Measurements from ENCODE around the gene THAP7. TPM values are rescaled to one million over a fixed set of nuclear protein-coding genes. Genes with fewer than 3 reads are reported as not detected.

Gene THAP7
- total and polyA plus RNA-seq, 9 of the 15 experiments (the other 6 are each of a cell fraction or from before 2014, with no cell fraction given): 7.9 to 263 (median 84.1) TPM

GRCh38 chr22:20953668-20954500 is 48.0 kb downstream of the THAP7 start (continued):
- TF ChIP-seq ID3 (CRISPR knock-in tag; IDR thresholded peaks at IDR 0.05): peak; percentile 64; the same call in 1 of the 2 replicates
- no peak; the same call in 1 of the 2 replicates for TF ChIP-seq ID3 (tag; IDR thresholded peaks at IDR 0.05)
- TF ChIP-seq EZH2 (IDR thresholded peaks at IDR 0.05; ENCODE audit: borderline replicate concordance, low read depth, low read length): no peak
- TF ChIP-seq DLX4 (CRISPR knock-in tag; IDR thresholded peaks at IDR 0.05): no peak
- TF ChIP-seq RREB1 (CRISPR knock-in tag; IDR thresholded peaks at IDR 0.05): no peak
- TF ChIP-seq ZNF165 (CRISPR knock-in tag; IDR thresholded peaks at IDR 0.05; ENCODE audit: borderline replicate concordance): no peak
- TF ChIP-seq PRDM10 (IDR thresholded peaks at IDR 0.05; ENCODE audit: partially characterized antibody): no peak
- no peak for TF ChIP-seq SREBF2 (CRISPR knock-in tag; IDR thresholded peaks at IDR 0.05)
- TF ChIP-seq ZNF274 (IDR thresholded peaks at IDR 0.05; ENCODE audit: borderline replicate concordance, low read depth, low read length): no peak
- peak; percentile 81; the same call in 1 of the 2 replicates for TF ChIP-seq MTA3 (IDR thresholded peaks at IDR 0.05; ENCODE audit: borderline replicate concordance)
- TF ChIP-seq CBX8 (IDR thresholded peaks at IDR 0.05; ENCODE audit: borderline replicate concordance, extremely low read depth, low read depth, low read length, poor library complexity, severe bottlenecking): no peak
- peak; percentile 69; the same call in 1 of the 2 replicates for TF ChIP-seq ZNF511 (CRISPR knock-in tag; IDR thresholded peaks at IDR 0.05)
- TF ChIP-seq PHF21A (IDR thresholded peaks at IDR 0.05; ENCODE audit: borderline replicate concordance, low read depth): no peak
- no peak for TF ChIP-seq ZBTB7A (IDR thresholded peaks at IDR 0.05; ENCODE audit: borderline replicate concordance, control insufficient read depth, low read depth, low read length)
